ENCODE results near the gene MCM9.

DNA sequence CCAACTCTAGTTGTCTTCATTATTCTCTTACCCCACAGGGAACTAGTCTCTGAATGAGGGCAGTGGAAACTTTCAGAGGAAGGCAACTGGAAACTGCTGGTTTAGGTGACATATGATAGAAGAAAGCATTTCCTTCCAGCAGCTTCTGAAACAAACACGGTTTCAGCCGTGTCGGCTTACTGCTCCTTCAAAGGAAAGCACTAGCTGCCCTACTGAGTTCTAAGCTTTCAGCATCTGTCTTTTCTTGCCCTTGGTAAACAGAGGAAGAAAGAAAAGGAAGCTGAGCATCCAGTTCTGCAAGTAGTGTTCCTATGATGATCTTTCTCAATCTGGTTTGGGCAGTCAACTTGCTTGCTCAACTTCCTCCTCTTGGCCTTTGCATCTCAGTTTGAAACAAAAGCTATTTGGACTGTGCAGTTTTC lies 166.0 kb downstream of the MCM9 start:
- TF ChIP-seq, protein P1, sequence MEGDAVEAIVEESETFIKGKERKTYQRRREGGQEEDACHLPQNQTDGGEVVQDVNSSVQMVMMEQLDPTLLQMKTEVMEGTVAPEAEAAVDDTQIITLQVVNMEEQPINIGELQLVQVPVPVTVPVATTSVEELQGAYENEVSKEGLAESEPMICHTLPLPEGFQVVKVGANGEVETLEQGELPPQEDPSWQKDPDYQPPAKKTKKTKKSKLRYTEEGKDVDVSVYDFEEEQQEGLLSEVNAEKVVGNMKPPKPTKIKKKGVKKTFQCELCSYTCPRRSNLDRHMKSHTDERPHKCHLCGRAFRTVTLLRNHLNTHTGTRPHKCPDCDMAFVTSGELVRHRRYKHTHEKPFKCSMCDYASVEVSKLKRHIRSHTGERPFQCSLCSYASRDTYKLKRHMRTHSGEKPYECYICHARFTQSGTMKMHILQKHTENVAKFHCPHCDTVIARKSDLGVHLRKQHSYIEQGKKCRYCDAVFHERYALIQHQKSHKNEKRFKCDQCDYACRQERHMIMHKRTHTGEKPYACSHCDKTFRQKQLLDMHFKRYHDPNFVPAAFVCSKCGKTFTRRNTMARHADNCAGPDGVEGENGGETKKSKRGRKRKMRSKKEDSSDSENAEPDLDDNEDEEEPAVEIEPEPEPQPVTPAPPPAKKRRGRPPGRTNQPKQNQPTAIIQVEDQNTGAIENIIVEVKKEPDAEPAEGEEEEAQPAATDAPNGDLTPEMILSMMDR (IDR thresholded peaks at IDR 0.05) = no peak
- TF ChIP-seq POLR2A (IDR thresholded peaks at IDR 0.05) = no peak

Measured in adrenal gland (tissue), 5 donors.